Mesenchymal stem cell (in vitro differentiated cells and primary cell): ENCODE measurements around the gene CIAPIN1.

ENCODE experiments used
- DNase-seq: peaks from one replicate; pipeline ENCODE4 v3.0.0-alpha.2; 2013
- H2AFZ ChIP-seq: one replicate; pipeline ENCODE4 v1.6.1; 2013; ENCODE audit warnings: low read depth, mild to moderate bottlenecking, control low read depth, inconsistent platforms, low read length, moderate library complexity
- H2AK5ac ChIP-seq: 2 replicates; pipeline ENCODE4 v1.6.1; 2013; ENCODE audit warnings: low read length, moderate library complexity, mild to moderate bottlenecking, inconsistent platforms; ENCODE audit not compliant: severe bottlenecking
- H2BK120ac ChIP-seq: one replicate; pipeline ENCODE4 v1.6.1; 2013; ENCODE audit warnings: low read depth, mild to moderate bottlenecking, inconsistent platforms, low read length, moderate library complexity
- H2BK12ac ChIP-seq, 2 experiments: one replicate each; pipeline ENCODE4 v1.6.1; 2013; ENCODE audit warnings: inconsistent platforms in 2 of 2, low read length in 2 of 2, mild to moderate bottlenecking in 2 of 2, moderate library complexity in 2 of 2, control low read depth in 1 of 2
- H2BK15ac ChIP-seq: one replicate; pipeline ENCODE4 v1.6.1; 2013; ENCODE audit warnings: mild to moderate bottlenecking, low read depth, inconsistent platforms; ENCODE audit not compliant: poor library complexity, severe bottlenecking
- H2BK5ac ChIP-seq: 2 replicates; pipeline ENCODE4 v1.6.1; 2013; ENCODE audit warnings: low read depth, mild to moderate bottlenecking, low read length, control low read depth, inconsistent platforms; ENCODE audit not compliant: poor library complexity, severe bottlenecking
- H3K14ac ChIP-seq, 2 experiments: one replicate each; pipeline ENCODE4 v1.6.1; 2013; ENCODE audit warnings: inconsistent platforms in 2 of 2, low read length in 2 of 2, control low read depth in 1 of 2, mild to moderate bottlenecking in 1 of 2, moderate library complexity in 1 of 2
- H3K18ac ChIP-seq, 2 experiments: one replicate each; pipeline ENCODE4 v1.6.1; 2013; ENCODE audit warnings: inconsistent platforms in 2 of 2, low read length in 2 of 2, control low read depth in 1 of 2, low read depth in 1 of 2, mild to moderate bottlenecking in 1 of 2
- H3K23ac ChIP-seq, 2 experiments: one replicate each; pipeline ENCODE4 v1.6.1; 2013; ENCODE audit warnings: inconsistent platforms in 2 of 2, low read length in 2 of 2, mild to moderate bottlenecking in 2 of 2, moderate library complexity in 2 of 2, control low read depth in 1 of 2
- H3K27ac ChIP-seq: 2 replicates; pipeline ENCODE4 v1.5.1; 2013; ENCODE audit warnings: mild to moderate bottlenecking, moderate library complexity, low read length, control low read depth, inconsistent platforms; ENCODE audit not compliant: poor library complexity, severe bottlenecking
- H3K27me3 ChIP-seq, 2 experiments: 2 replicates each; pipeline versions ENCODE4 v1.6.1 to v1.7.0; 2013; ENCODE audit warnings: low read length in 2 of 2, mild to moderate bottlenecking in 2 of 2, moderate library complexity in 2 of 2, control low read depth in 1 of 2, inconsistent platforms in 1 of 2; ENCODE audit not compliant: control insufficient read depth in 1 of 2, insufficient read depth in 1 of 2
- H3K36me3 ChIP-seq, 2 experiments: 2 replicates each; pipeline versions ENCODE4 v1.6.1 to v1.7.0; 2013; ENCODE audit warnings: low read length in 2 of 2, control low read depth in 1 of 2, inconsistent platforms in 1 of 2, low read depth in 1 of 2, mild to moderate bottlenecking in 1 of 2; ENCODE audit not compliant: insufficient read depth in 2 of 2, control insufficient read depth in 1 of 2
- H3K4ac ChIP-seq, 2 experiments: one replicate each; pipeline ENCODE4 v1.6.1; 2013; ENCODE audit warnings: inconsistent platforms in 2 of 2, low read length in 2 of 2, mild to moderate bottlenecking in 2 of 2, moderate library complexity in 2 of 2, control low read depth in 1 of 2, low read depth in 1 of 2
- H3K4me1 ChIP-seq: 2 replicates; pipeline ENCODE4 v1.6.1; 2013; ENCODE audit warnings: low read depth, low read length, control low read depth; ENCODE audit not compliant: control insufficient read depth, insufficient read depth
- H3K4me2 ChIP-seq: 2 replicates; pipeline ENCODE4 v1.6.1; 2013; ENCODE audit warnings: low read length, mild to moderate bottlenecking, inconsistent platforms; ENCODE audit not compliant: poor library complexity, severe bottlenecking
- H3K4me3 ChIP-seq, 2 experiments: 2 replicates each; pipeline versions ENCODE4 v1.5.1 to v1.7.0; 2013; ENCODE audit warnings: low read length in 2 of 2, mild to moderate bottlenecking in 2 of 2, control low read depth in 1 of 2, low read depth in 1 of 2; ENCODE audit not compliant: insufficient read depth in 1 of 2
- H3K79me1 ChIP-seq: replicated peaks from 2 replicates; pipeline ENCODE4 v1.6.1; 2013; ENCODE audit warnings: mild to moderate bottlenecking, control low read depth, low read length, inconsistent platforms; ENCODE audit not compliant: poor library complexity, severe bottlenecking
- H3K9ac ChIP-seq: 2 replicates; pipeline ENCODE4 v1.7.0; 2013; ENCODE audit warnings: mild to moderate bottlenecking, low read length, moderate library complexity
- H3K9me3 ChIP-seq: 2 replicates; pipeline ENCODE4 v1.7.0; 2013; ENCODE audit warnings: mild to moderate bottlenecking, low read length; ENCODE audit not compliant: control insufficient read depth
- H4K8ac ChIP-seq: one replicate; pipeline ENCODE4 v1.6.1; 2013; ENCODE audit warnings: inconsistent platforms, mild to moderate bottlenecking, low read length, moderate library complexity
- H4K91ac ChIP-seq: one replicate; pipeline ENCODE4 v1.6.1; 2013; ENCODE audit warnings: mild to moderate bottlenecking, low read length, inconsistent platforms
- WGBS: methylation state at CpG from one replicate; pipeline ENCODE4 v1.1.7; 2013; ENCODE audit warnings: mixed read lengths; 5-methylcytosine and 5-hydroxymethylcytosine counted together

CIAPIN1 gene

GRCh38 chr16:57392694-57393093, 54.5 kb downstream of the CIAPIN1 start:
- Histone ChIP-seq H2BK15ac (no peak overlapping the region), H3K27ac (no peak overlapping the region), H4K91ac (no peak overlapping the region), H3K79me1 (no peaks in the 10 kb centered on the region), H3K4ac (no peak overlapping the region), H3K36me3 (no peaks in the 10 kb centered on the region), H3K4me1 (peaks cover 3% of the 10 kb centered on the region), H4K8ac (no peak overlapping the region), H3K27me3 (peaks cover 28 to 43% of the 10 kb centered on the region in 2 experiments), H3K9ac (no peak overlapping the region), H3K18ac (no peak overlapping the region), H3K23ac (no peak overlapping the region), H3K14ac (no peak overlapping the region), H3K4me2 (no peak overlapping the region), H3K9me3 (no peaks in the 10 kb centered on the region), H2BK5ac (no peak overlapping the region), H2BK12ac (no peak overlapping the region), H3K4me3 (no peak overlapping the region), H2BK120ac (no peak overlapping the region), H2AFZ (no peak overlapping the region), H2AK5ac (no peak overlapping the region)
- DNase-seq: no peak
- 88% methylated on average over 1 of the region's 1 CpG for WGBS

GRCh38 chr16:57391708-57392107, 55.5 kb downstream of the CIAPIN1 start:
- Histone ChIP-seq H3K23ac (no peak overlapping the region), H2AFZ (no peak overlapping the region), H3K36me3 (no peaks in the 10 kb centered on the region), H2BK5ac (no peak overlapping the region), H3K9me3 (no peaks in the 10 kb centered on the region), H2BK12ac (no peak overlapping the region), H3K4me2 (no peak overlapping the region), H3K79me1 (no peaks in the 10 kb centered on the region), H4K91ac (no peak overlapping the region), H3K4ac (no peak overlapping the region), H3K4me3 (no peak overlapping the region), H3K4me1 (peaks cover 3% of the 10 kb centered on the region), H3K27me3 (peaks cover 26 to 40% of the 10 kb centered on the region in 2 experiments), H3K18ac (no peak overlapping the region), H3K27ac (no peak overlapping the region), H3K9ac (no peak overlapping the region), H2AK5ac (no peak overlapping the region), H2BK120ac (no peak overlapping the region), H2BK15ac (no peak overlapping the region), H3K14ac (no peak overlapping the region), H4K8ac (no peak overlapping the region)
- WGBS: 75% methylated on average over 2 of the region's 5 CpGs
- no peak for DNase-seq

GRCh38 chr16:57391300-57391699, 55.9 kb downstream of the CIAPIN1 start:
- Histone ChIP-seq H3K27me3 (peaks cover 26 to 38% of the 10 kb centered on the region in 2 experiments), H3K79me1 (no peaks in the 10 kb centered on the region), H3K9ac (no peak overlapping the region), H4K91ac (no peak overlapping the region), H3K14ac (no peak overlapping the region), H4K8ac (no peak overlapping the region), H2BK12ac (no peak overlapping the region), H3K18ac (no peak overlapping the region), H2BK15ac (no peak overlapping the region), H3K27ac (no peak overlapping the region), H3K36me3 (no peaks in the 10 kb centered on the region), H2BK120ac (no peak overlapping the region), H2AFZ (no peak overlapping the region), H3K4me1 (peaks cover 6% of the 10 kb centered on the region), H2AK5ac (no peak overlapping the region), H2BK5ac (no peak overlapping the region), H3K4ac (no peak overlapping the region), H3K9me3 (no peaks in the 10 kb centered on the region), H3K4me2 (no peak overlapping the region), H3K4me3 (no peak overlapping the region), H3K23ac (no peak overlapping the region)
- 55% methylated on average over 3 of the region's 4 CpGs for WGBS
- DNase-seq: no peak

GRCh38 chr16:57390636-57391295, 56.4 kb downstream of the CIAPIN1 start:
- H3K27me3 ChIP-seq: peaks cover 26 to 38% of the 10 kb centered on the region in 2 experiments

More at GRCh38 chr16:57390636-57391295, 56.4 kb downstream of the CIAPIN1 start:
- WGBS: 70% methylated on average over 5 of the region's 5 CpGs
- no peak overlapping the region for H3K23ac ChIP-seq
- no peak overlapping the region for H2AFZ ChIP-seq
- H3K18ac ChIP-seq: no peak overlapping the region
- H3K9me3 ChIP-seq: no peaks in the 10 kb centered on the region
- H3K36me3 ChIP-seq: no peaks in the 10 kb centered on the region
- no peak for DNase-seq
- H3K4me2 ChIP-seq: no peak overlapping the region
- H3K14ac ChIP-seq: no peak overlapping the region
- H4K8ac ChIP-seq: no peak overlapping the region
- no peak overlapping the region for H2BK120ac ChIP-seq
- H2BK15ac ChIP-seq: no peak overlapping the region
- no peak overlapping the region for H2BK5ac ChIP-seq
- no peak overlapping the region for H3K4me3 ChIP-seq
- no peak overlapping the region for H2AK5ac ChIP-seq
- no peak overlapping the region for H3K27ac ChIP-seq
- no peak overlapping the region for H3K4ac ChIP-seq
- H3K79me1 ChIP-seq: no peaks in the 10 kb centered on the region
- H3K4me1 ChIP-seq: peaks cover 7% of the 10 kb centered on the region
- H2BK12ac ChIP-seq: no peak overlapping the region
- H4K91ac ChIP-seq: no peak overlapping the region
- H3K9ac ChIP-seq: no peak overlapping the region
